IPS-NIHi11 (cell line): Measurements from ENCODE around the gene CMSS1.
A peak's percentile ranks its signal among the peaks of the same experiment; 100 is the strongest.
"Not testable (repeated sequence)": the region's sequence is repeated elsewhere in the genome, so short reads cannot be mapped to it uniquely, and the experiment has no call there.

Experiments
- DNase-seq: peaks from one replicate; pipeline ENCODE4 v3.0.0; 2012; ENCODE audit warnings: mixed read lengths, low spot score

CMSS1 gene

GRCh38 chr3:100184948-100185570, 367.4 kb downstream of the CMSS1 start:
- DNase-seq = no peak

- no peak for DNase-seq
These were observed 368.2 kb downstream of the CMSS1 start for GRCh38 chr3:100185847-100186246.

- DNase-seq = no peak
These were observed 371.8 kb downstream of the CMSS1 start for GRCh38 chr3:100189444-100189964.

- no peak for DNase-seq
These were observed 377.7 kb downstream of the CMSS1 start for GRCh38 chr3:100195375-100195774.

- no peak for DNase-seq
These were observed 380.2 kb downstream of the CMSS1 start for GRCh38 chr3:100197876-100198275.

- DNase-seq = no peak
These were observed 381.1 kb downstream of the CMSS1 start for GRCh38 chr3:100198579-100199269.

GRCh38 chr3:100205171-100205570, 387.5 kb downstream of the CMSS1 start:
- DNase-seq = no peak

- DNase-seq = no peak
These were observed 389.0 kb downstream of the CMSS1 start for GRCh38 chr3:100206687-100207086.

- DNase-seq = no peak
These were observed 390.2 kb downstream of the CMSS1 start for GRCh38 chr3:100207886-100208285.

GRCh38 chr3:100209169-100209568, 391.5 kb downstream of the CMSS1 start:
- no peak for DNase-seq

- DNase-seq = no peak
These were observed 392.5 kb downstream of the CMSS1 start for GRCh38 chr3:100209948-100210771.

GRCh38 chr3:100210772-100211135, 393.1 kb downstream of the CMSS1 start:
- peak; percentile 56 for DNase-seq

- no peak for DNase-seq
These were observed 396.4 kb downstream of the CMSS1 start for GRCh38 chr3:100213891-100214573.

GRCh38 chr3:100214574-100214964, 396.9 kb downstream of the CMSS1 start:
- DNase-seq = no peak

GRCh38 chr3:100216713-100217112, 399.1 kb downstream of the CMSS1 start:
- DNase-seq = no peak

- DNase-seq = no peak
These were observed 403.5 kb downstream of the CMSS1 start for GRCh38 chr3:100221159-100221558.

- no peak for DNase-seq
These were observed 407.5 kb downstream of the CMSS1 start for GRCh38 chr3:100225193-100225592.

GRCh38 chr3:100225883-100226282, 408.2 kb downstream of the CMSS1 start:
- no peak for DNase-seq

GRCh38 chr3:100226712-100227429, 409.2 kb downstream of the CMSS1 start:
- no peak for DNase-seq

GRCh38 chr3:100227511-100227921, 409.9 kb downstream of the CMSS1 start:
- DNase-seq = no peak

- DNase-seq = no peak
These were observed 410.6 kb downstream of the CMSS1 start for GRCh38 chr3:100228247-100228646.

- not testable (repeated sequence) for DNase-seq
These were observed 411.5 kb downstream of the CMSS1 start for GRCh38 chr3:100229188-100229587.
